Stimulated activated CD8-positive, alpha-beta memory T cell treated with anti-CD3 and anti-CD28 coated beads, Interleukin-4, amount 100 ng/mL, for 48 hours (primary cell): ENCODE measurements around the gene SH3D21.
A peak's percentile ranks its signal among the peaks of the same experiment; 100 is the strongest.

Experiments used
- DNase-seq: peaks from one replicate; pipeline ENCODE4 v3.0.0-alpha.2; 2020

Gene SH3D21

DNA sequence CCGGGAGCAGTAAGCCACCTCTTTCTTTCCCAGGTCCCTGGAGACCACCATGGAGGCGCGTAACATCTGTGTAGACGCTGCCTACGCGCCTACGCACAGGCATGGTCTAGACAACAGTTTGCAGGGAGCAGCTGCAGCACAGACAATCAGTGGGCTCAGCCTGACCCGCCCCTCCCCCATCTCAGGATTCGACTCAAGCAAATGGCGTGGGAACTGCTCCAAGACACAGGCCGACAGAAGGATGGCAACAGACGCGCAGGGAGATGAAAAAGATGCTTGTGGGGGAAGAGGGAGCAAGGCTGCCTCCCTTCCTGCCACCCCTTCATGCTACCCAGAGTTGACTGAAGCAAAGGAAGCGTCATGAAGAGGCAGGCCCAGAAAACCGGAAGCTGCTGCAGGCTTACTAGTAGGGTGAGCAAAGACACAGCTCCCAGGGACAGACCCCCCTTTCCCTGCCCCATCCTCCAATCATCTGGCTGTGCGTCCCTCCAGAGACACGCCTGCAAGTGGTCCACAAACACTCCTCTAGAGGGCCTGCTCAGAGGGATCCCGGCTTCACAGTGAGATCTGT is 60.0 kb downstream of the SH3D21 start:
- DNase-seq, result peak; percentile 58

DNA sequence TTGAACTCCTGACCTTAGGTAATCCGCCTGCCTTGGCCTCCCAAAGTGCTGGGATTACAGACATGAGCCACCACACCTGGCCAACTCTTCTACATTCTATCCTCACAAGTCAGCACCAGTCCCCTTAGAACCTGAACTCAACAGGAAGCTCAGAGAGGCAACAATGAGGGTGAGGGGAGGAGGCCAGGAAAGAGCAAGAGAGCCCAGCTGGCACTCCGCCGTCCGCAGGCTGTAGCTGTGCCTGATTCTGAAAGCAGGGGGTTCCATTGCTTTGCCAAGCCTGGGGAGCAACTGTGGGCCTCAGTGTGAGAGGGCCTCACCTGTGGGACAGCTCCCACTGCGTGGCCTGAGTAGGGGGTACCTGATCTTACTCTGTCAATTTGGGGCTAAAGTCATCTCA is 60.9 kb downstream of the SH3D21 start:
- no peak for DNase-seq

DNA sequence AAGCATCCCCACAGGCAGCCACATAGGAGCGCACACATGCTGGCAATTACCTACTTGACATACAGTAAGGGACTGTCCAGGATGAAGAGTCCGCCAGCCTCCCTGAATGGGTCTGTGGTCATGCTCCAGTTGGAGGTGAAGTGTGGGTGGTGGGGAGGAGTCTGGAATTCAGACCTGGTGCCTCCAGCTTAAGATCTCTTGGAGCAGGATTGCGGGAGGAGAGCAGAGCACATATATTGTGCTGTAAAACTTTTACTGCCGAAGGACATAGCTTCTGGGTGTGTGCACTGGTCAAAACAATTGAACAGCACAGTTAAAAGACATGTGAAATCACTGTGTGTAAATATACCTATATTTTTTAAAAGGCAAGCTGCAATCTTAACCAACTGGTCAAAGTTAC is 61.6 kb downstream of the SH3D21 start:
- DNase-seq, result no peak

DNA sequence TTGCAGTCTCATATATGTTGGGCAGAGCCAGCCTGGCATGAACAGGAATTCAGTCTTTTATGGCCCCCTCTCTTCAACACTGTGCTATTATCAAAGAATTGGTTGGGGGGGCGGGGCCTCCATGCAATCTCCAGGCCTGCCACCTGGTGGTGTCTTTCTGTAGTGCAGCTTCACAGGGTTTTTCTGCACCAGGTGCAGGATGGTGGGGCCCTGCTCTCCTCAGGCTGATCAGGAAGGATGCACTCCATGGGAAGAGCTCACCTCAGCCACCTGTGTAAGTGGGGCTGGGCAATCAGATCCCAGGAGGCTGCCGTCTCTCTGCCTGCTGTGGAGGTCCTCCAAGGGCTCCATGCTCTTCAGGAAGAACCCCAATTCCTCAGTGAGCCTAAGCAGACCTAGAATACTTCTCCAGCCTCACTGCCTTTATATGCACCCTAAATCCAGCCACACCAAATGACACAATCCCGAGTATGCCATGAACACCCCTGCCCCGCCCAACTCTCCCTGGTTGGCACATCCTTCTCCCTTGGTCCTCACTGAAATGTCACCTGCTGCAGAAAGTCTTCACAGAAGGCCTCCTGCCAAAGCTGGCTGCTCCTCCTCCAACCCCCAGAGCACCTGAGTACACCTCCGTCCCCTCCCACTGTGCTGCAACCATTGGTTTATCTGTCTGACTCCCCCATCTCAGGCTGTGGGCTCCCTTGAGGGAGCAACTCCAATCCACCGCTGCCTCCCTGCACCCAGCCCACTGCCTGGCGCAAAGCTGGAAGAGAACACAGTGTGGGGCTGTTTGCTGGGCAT is 63.1 kb downstream of the SH3D21 start:
- peak; percentile 95 for DNase-seq
